GM12864 (cell line): ENCODE data around the gene TAF5L.

ENCODE experiments used
- DNase-seq: peaks from one replicate; pipeline ENCODE4 v3.0.0-alpha.2; 2011; ENCODE audit warnings: low read depth
- H3K4me3 ChIP-seq: 2 replicates; pipeline ENCODE4 v1.5.1; 2011; ENCODE audit warnings: mild to moderate bottlenecking, low read depth, low read length, control low read depth
- TF ChIP-seq, protein P1 (sequence below): IDR thresholded peaks from 2 replicates; pipeline ENCODE4 v1.5.1; 2011; ENCODE audit warnings: low read depth, mild to moderate bottlenecking, moderate library complexity, low read length, control low read depth, inconsistent platforms; ENCODE audit errors: missing control alignments

Gene TAF5L

DNA sequence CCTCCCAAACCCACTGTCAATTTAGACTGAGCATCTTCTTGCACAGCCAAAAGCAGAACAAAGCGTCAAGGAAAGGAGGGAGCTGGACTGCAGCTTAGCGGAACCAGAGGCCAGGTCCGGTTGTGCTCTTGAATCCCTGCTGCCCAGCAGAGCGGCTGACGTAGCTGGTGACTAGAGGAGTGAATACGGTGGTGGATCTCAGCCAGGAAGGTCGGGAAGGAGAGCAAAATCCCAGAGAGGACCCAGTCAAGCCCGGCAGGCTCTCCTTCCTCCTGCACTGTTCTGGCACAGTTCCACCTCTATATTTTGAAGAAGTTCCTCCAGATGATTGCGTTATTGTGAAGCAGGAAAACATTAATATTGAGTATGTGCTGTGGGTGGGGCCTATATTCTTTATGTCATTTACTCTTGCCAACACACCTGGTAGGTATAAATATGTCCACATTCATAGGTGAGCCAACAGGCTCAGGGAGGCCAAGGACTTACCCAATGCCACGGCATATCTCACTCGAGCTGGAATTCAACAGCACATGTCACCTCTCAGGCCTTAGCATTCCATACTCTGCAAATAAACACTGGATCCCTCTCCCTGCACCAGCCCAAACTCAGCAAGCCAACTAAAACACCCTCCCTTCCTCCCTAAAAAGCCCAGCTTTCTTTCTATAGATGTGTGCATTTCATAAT is 43.8 kb downstream of the TAF5L start:
- no peak overlapping the region for H3K4me3 ChIP-seq
- TF ChIP-seq, protein P1, sequence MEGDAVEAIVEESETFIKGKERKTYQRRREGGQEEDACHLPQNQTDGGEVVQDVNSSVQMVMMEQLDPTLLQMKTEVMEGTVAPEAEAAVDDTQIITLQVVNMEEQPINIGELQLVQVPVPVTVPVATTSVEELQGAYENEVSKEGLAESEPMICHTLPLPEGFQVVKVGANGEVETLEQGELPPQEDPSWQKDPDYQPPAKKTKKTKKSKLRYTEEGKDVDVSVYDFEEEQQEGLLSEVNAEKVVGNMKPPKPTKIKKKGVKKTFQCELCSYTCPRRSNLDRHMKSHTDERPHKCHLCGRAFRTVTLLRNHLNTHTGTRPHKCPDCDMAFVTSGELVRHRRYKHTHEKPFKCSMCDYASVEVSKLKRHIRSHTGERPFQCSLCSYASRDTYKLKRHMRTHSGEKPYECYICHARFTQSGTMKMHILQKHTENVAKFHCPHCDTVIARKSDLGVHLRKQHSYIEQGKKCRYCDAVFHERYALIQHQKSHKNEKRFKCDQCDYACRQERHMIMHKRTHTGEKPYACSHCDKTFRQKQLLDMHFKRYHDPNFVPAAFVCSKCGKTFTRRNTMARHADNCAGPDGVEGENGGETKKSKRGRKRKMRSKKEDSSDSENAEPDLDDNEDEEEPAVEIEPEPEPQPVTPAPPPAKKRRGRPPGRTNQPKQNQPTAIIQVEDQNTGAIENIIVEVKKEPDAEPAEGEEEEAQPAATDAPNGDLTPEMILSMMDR: no peak
- no peak for DNase-seq

DNA sequence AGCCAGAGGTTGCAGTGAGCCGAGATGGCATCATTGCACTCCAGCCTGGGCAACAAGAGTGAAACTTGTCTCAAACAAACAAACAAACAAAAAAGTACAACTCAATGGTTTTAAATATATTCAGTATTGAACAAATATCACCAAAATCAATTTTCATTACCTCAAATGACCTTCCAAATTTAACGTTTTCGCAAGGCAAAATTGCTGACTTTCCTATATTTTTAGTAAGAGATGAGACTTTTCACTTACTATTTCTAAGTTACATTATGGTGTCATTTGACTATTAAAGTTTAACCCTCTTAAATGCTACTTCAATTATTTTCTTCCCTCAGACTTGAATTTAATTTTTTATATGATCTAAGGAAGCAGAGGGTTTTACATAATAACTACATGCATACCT is 44.4 kb downstream of the TAF5L start:
- DNase-seq: no peak
- TF ChIP-seq, protein P1: no peak
- H3K4me3 ChIP-seq: no peak overlapping the region

DNA sequence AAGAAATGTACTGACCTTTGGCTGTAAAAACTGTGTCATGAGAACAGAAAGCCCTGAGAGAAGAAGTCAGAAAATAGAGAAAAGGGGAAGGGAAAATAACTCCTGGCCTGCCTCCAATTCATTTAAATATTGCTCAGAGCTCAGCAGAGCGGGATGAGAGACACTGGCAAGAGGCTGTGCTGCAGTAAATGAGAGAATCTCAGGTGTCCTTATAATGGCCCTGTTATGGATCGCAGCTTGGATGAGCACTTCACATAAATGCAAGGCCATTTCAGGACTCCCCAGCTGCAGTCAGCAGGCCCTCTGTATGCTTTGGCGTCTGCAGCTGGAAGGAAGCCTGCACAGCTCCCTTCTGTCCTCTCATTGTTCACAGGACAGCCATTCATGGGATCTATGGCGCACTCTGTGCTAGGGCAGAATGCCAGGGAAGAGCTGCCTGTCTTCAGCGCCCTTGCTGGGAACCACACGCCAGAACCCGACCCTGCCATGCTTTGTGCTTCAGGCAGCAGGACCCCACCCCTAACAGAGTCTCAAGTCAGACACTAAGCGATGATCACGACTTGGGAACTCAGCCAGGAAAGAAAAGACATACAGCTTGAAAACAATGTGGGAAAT is 46.8 kb downstream of the TAF5L start:
- TF ChIP-seq, protein P1: no peak
- DNase-seq: peak; percentile 25
- peak overlapping the region; percentile 22 for H3K4me3 ChIP-seq

DNA sequence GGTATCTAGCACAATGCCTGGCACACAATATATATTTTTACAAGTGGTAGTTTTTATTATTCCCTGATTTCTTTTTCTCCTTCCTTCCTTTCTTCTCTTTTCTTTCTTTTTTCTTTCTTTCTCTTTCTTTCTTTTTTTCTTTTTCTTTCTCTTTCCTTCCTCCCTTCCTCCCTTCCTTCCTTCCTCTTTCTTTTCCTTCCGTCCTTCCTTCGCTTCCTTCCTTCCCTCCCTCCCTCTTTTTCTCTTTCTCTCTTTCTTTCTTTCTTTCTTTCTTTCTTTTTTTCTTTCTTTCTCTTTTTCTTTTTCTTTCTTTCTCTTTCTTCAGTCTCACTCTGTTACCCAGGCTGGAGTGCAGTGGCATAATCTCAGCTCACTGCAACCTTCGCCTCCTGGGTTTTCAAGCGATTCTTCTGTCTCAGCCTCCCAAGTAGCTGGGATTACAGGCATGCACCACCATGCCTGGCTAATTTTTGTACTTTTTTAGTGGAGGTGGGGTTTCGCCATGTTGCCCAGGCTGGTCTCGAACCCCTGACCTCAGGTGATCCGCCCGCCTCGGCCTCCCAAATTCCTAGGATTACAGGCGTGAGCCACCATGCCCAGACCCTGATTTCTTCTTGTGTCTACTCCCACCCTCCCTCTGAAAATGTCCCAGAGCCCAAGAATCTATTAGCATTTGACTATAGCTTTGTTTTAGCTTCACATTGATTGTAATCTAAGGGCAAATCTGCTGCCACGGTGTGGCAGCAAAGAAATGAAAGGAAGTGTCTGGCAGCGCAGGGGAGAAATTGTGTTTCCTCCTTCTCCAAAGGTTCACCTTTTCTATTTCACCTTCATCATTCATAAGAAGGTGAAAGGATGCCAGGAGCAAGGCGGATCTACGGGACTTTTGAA is 47.5 kb downstream of the TAF5L start:
- H3K4me3 ChIP-seq: peak overlapping the region; percentile 22
- TF ChIP-seq, protein P1: peak; percentile 16

DNA sequence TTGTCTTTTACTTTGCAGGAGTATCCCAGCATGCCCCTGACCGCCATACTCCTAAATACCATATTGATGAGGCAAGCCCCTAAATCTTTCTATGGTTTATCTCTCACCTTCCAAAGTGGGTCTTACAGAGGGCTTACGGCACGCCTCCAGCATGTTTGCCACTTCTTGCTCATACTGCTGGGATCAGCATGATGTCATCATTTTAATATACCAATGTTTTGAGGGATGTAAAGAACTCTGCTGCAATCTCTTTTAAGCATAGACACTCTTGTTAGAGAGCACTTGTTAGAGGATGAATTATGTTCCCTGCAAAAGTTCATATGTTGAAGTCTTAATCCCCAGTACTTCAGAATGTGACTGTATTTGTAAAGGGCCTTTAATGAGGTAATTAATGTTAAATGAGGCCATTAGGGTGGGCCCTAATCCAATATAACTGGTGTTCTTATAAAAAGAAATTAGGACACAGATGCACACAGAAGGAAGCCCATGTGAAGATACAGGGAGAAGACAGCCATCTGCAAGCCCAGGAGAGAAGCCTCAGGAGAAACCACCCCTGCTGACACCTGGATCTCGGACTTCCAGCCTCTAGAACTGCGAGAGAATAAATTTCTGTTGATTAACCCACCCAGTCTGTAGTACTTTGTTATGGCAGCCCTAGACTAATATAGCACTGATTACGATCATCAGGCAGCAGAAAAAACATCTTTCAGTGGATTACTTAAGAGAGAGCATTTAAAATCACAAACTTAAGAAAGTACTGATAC is 51.1 kb downstream of the TAF5L start:
- no peak for DNase-seq
- TF ChIP-seq, protein P1: no peak
- H3K4me3 ChIP-seq: no peak overlapping the region

More for the DNA sequence above, 47.5 kb downstream of the TAF5L start:
- no peak for DNase-seq

DNA sequence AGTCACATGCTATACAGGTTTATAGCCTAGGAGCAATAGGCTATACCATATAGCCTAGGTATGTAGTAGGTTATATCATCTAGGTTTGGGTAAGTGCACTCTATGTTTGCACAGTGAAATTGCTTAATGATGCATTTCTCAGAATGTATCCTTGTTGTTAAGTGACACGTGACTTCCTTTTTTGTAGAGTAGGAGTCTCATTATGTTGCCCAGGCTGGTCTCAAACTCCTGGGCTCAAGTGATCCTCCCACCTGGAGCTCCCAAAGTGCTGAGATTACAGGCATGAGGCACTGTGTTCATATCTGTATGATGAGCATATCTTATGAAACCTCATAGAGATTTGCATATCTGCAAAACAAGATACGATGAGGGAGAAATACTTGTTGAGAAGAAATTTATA is 53.6 kb downstream of the TAF5L start:
- TF ChIP-seq, protein P1: no peak
- no peak for DNase-seq
- H3K4me3 ChIP-seq: no peak overlapping the region
